WTC11 (cell line): ENCODE results near the gene SLC2A6. TPM values are rescaled to one million over a fixed set of nuclear protein-coding genes. Genes with fewer than 3 reads are reported as not detected.

Experiments used
- ATAC-seq: fragments of 200-7000 bp; cut with Tn5 transposase; 2 replicates; pipeline ENCODE4 v1.10.0; 2021; ENCODE audit warnings: mild to moderate bottlenecking, moderate library complexity
- CTCF ChIA-PET: fragments of 300-600 bp; sonication (Branson Sonifier 250); formaldehyde crosslinking; loops from one replicate; lab custom pipeline; 2021; ENCODE audit warnings: antibody characterized with exemption; lab: Charles Lee
- POLR2A ChIA-PET: fragments of 350-600 bp; sonication (Branson Sonifier 250); formaldehyde crosslinking; loops from one replicate; lab custom pipeline; 2021; ENCODE audit warnings: antibody characterized with exemption; lab: Charles Lee
- DNase-seq: peaks from one replicate; pipeline ENCODE4 v3.0.0; 2021; ENCODE audit warnings: low spot score
- H3K27ac Mint-ChIP-seq: 2 replicates; pipeline ENCODE4 v1.8.0; 2021; ENCODE audit warnings: mixed read lengths
- H3K27me3 Mint-ChIP-seq: 2 replicates; pipeline ENCODE4 v1.8.0; 2021; ENCODE audit warnings: low read depth, mild to moderate bottlenecking, moderate library complexity, mixed read lengths
- H3K36me3 Mint-ChIP-seq: 2 replicates; pipeline ENCODE4 v1.8.0; 2021; ENCODE audit warnings: mixed read lengths
- H3K4me1 Mint-ChIP-seq: 2 replicates; pipeline ENCODE4 v1.8.0; 2022; ENCODE audit warnings: mixed read lengths
- H3K4me3 Mint-ChIP-seq: 2 replicates; pipeline ENCODE4 v1.8.0; 2021; ENCODE audit warnings: mild to moderate bottlenecking, moderate library complexity, mixed read lengths
- H3K9me3 Mint-ChIP-seq: 2 replicates; pipeline ENCODE4 v1.8.0; 2021; ENCODE audit warnings: mixed read lengths
- E2F4 ChIP-seq: sonication (generic); formaldehyde crosslinking; IDR thresholded peaks from 2 replicates; pipeline ENCODE4 v1.8.1; 2022; ENCODE audit warnings: low read depth, mild to moderate bottlenecking, moderate library complexity, missing genetic modification reagents, borderline replicate concordance
- E2F5 ChIP-seq: sonication (generic); formaldehyde crosslinking; IDR thresholded peaks from 2 replicates; pipeline ENCODE4 v1.8.1; 2022; ENCODE audit warnings: mild to moderate bottlenecking, moderate library complexity, missing genetic modification reagents
- ESRRA ChIP-seq: sonication (generic); formaldehyde crosslinking; IDR thresholded peaks from 2 replicates; pipeline ENCODE4 v1.8.1; 2022; ENCODE audit warnings: mild to moderate bottlenecking, missing genetic modification reagents, borderline replicate concordance
- FOXK1 ChIP-seq: sonication (generic); formaldehyde crosslinking; IDR thresholded peaks from 2 replicates; pipeline ENCODE4 v1.8.0; 2022; ENCODE audit warnings: mild to moderate bottlenecking, moderate library complexity, missing genetic modification reagents
- FOXP4 ChIP-seq: sonication (generic); formaldehyde crosslinking; IDR thresholded peaks from 2 replicates; pipeline ENCODE4 v1.8.0; 2022; ENCODE audit warnings: mild to moderate bottlenecking, missing genetic modification reagents
- HMGXB4 ChIP-seq: sonication (generic); formaldehyde crosslinking; IDR thresholded peaks from 2 replicates; pipeline ENCODE4 v1.8.1; 2023; ENCODE audit warnings: mild to moderate bottlenecking, moderate library complexity, missing genetic modification reagents
- NFE2L1 ChIP-seq: sonication (generic); formaldehyde crosslinking; IDR thresholded peaks from 2 replicates; pipeline ENCODE4 v1.8.1; 2023; ENCODE audit warnings: missing genetic modification reagents
- PREB ChIP-seq: sonication (generic); formaldehyde crosslinking; IDR thresholded peaks from 2 replicates; pipeline ENCODE4 v1.8.1; 2022; ENCODE audit warnings: mild to moderate bottlenecking, missing genetic modification reagents, moderate library complexity, borderline replicate concordance
- PRRX2 ChIP-seq: fragments of 250-450 bp; sonication (Bioruptor Pico); IDR thresholded peaks from 2 replicates; pipeline ENCODE4 v1.8.0; 2021; ENCODE audit warnings: mild to moderate bottlenecking
- TEAD1 ChIP-seq: sonication (generic); formaldehyde crosslinking; IDR thresholded peaks from 2 replicates; pipeline ENCODE4 v1.8.0; 2022; ENCODE audit warnings: mild to moderate bottlenecking, missing genetic modification reagents
- ZNF138 ChIP-seq: sonication (generic); formaldehyde crosslinking; conservative IDR thresholded peaks from 2 replicates; pipeline ENCODE4 v1.8.1; 2022; ENCODE audit warnings: mild to moderate bottlenecking, moderate library complexity, missing genetic modification reagents
- ZNF263 ChIP-seq: sonication (generic); formaldehyde crosslinking; IDR thresholded peaks from 2 replicates; pipeline ENCODE4 v1.8.1; 2022; ENCODE audit warnings: low read depth, mild to moderate bottlenecking, moderate library complexity, missing genetic modification reagents
- ZNF317 ChIP-seq: sonication (generic); formaldehyde crosslinking; IDR thresholded peaks from 2 replicates; pipeline ENCODE4 v1.8.1; 2023; ENCODE audit warnings: low read depth, mild to moderate bottlenecking, moderate library complexity, missing genetic modification reagents, borderline replicate concordance
- ZNF512 ChIP-seq: sonication (generic); formaldehyde crosslinking; IDR thresholded peaks from 2 replicates; pipeline ENCODE4 v1.8.1; 2022; ENCODE audit warnings: missing genetic modification reagents, borderline replicate concordance
- ZSCAN18 ChIP-seq: fragments of 250-450 bp; sonication (Bioruptor Pico); IDR thresholded peaks from 2 replicates; pipeline ENCODE4 v2.1.2; 2022; ENCODE audit warnings: mild to moderate bottlenecking, moderate library complexity
- total RNA-seq: library from RNA; stranded (reverse); gene quantifications from 3 replicates; pipeline ENCODE4 v1.2.3, GENCODE V29; 2021

The SLC2A6 gene
- total RNA-seq, 1 experiment from 2014 or later, result 16.6 TPM

GRCh38 chr9:133467101-133467500 is 11.8 kb downstream of the SLC2A6 start:
- POLR2A ChIA-PET, result no interaction called here
- CTCF ChIA-PET, result interaction anchor here (0.8 to 1.2 kb wide), 2 partner anchors 19 to 279 kb away, joined by 3 read pairs; no protein-coding TSS in a partner anchor
- Mint-ChIP-seq H3K27ac (no peak overlapping the region), H3K4me3 (no peak overlapping the region), H3K36me3 (peaks cover 4% of the 10 kb centered on the region; the same call in 1 of the 2 replicates), H3K27me3 (no peaks in the 10 kb centered on the region)
- peak; percentile 40 for DNase-seq
- ATAC-seq, result peak; percentile 10
- TF ChIP-seq FOXP4, result no peak
- no peak for TF ChIP-seq FOXK1 (CRISPR knock-in tag)
- no peak for TF ChIP-seq NFE2L1 (CRISPR knock-in tag)
- TF ChIP-seq ESRRA, result no peak
- TF ChIP-seq ZSCAN18 (CRISPR knock-in tag), result no peak
- no peak for TF ChIP-seq ZNF263 (CRISPR knock-in tag)
- TF ChIP-seq E2F4 (CRISPR knock-in tag), result no peak
- no peak for TF ChIP-seq HMGXB4 (CRISPR knock-in tag)
- TF ChIP-seq E2F5 (CRISPR knock-in tag), result no peak
- no peak for TF ChIP-seq ZNF512 (CRISPR knock-in tag)
- TF ChIP-seq PRRX2 (CRISPR knock-in tag), result no peak
- TF ChIP-seq ZNF138, result no peak
- no peak for TF ChIP-seq TEAD1
- TF ChIP-seq PREB (CRISPR knock-in tag), result no peak
- no peak for TF ChIP-seq ZNF317 (CRISPR knock-in tag)
- TF ChIP-seq, all 79 proteins: peak for 0
- Mint-ChIP-seq H3K4me1 (peaks cover 8% of the 10 kb centered on the region; the same call in 1 of the 2 replicates), H3K9me3 (no peaks in the 10 kb centered on the region)
